Measurements from ENCODE around the gene ERMARD. TPM values are rescaled to one million over a fixed set of nuclear protein-coding genes. Genes with fewer than 3 reads are reported as not detected.

Gene ERMARD
- total RNA-seq, 4 donors from 2014 or later: 12.0 to 30.5 (median 25.2) TPM

- no peak for DNase-seq (ENCODE audit: low spot score in 2 of 2)
- no peak overlapping the region for H3K4me3 ChIP-seq (ENCODE audit: low read depth, poor library complexity, severe bottlenecking)
- intact Hi-C loops (cut with DNase I; ENCODE audit: low total_unique reads): no loop called here
- TF ChIP-seq POLR2A (IDR thresholded peaks at IDR 0.05): no peak
- no peak for TF ChIP-seq CTCF (IDR thresholded peaks at IDR 0.05)
- WGBS, 2 donors: 89 to 93% methylated on average over 12 of the region's 12 CpGs
Measured at GRCh38 chr6:169777896-169778295, 26.5 kb downstream of the ERMARD start.

GRCh38 chr6:169778646-169779045, 27.2 kb downstream of the ERMARD start:
- TF ChIP-seq CTCF (IDR thresholded peaks at IDR 0.05) (no peak), POLR2A (IDR thresholded peaks at IDR 0.05) (no peak)
- intact Hi-C loops (cut with DNase I; ENCODE audit: low total_unique reads): no loop called here

GRCh38 chr6:169779092-169779815, 27.8 kb downstream of the ERMARD start:
- no peak overlapping the region for H3K4me3 ChIP-seq (ENCODE audit: low read depth, poor library complexity, severe bottlenecking)
- intact Hi-C loops (cut with DNase I; ENCODE audit: low total_unique reads): no loop called here
- DNase-seq (ENCODE audit: low spot score in 2 of 2): peak in 1 of 2 donors; percentile 6
- 84 to 87% methylated on average over 8 of the region's 8 CpGs for WGBS, 2 donors
- TF ChIP-seq CTCF (IDR thresholded peaks at IDR 0.05): no peak
- TF ChIP-seq POLR2A (IDR thresholded peaks at IDR 0.05): no peak

More at GRCh38 chr6:169778646-169779045, 27.2 kb downstream of the ERMARD start:
- H3K4me3 ChIP-seq (ENCODE audit: low read depth, poor library complexity, severe bottlenecking): no peak overlapping the region
- DNase-seq (ENCODE audit: low spot score in 2 of 2): no peak
- WGBS, 2 donors: 87 to 89% methylated on average over 12 of the region's 12 CpGs

- no peak for DNase-seq (ENCODE audit: low spot score in 2 of 2)
Measured at GRCh38 chr6:169779896-169780295, 28.5 kb downstream of the ERMARD start.

GRCh38 chr6:169780571-169781091, 29.2 kb downstream of the ERMARD start:
- 91 to 94% methylated on average over 11 of the region's 11 CpGs for WGBS, 2 donors
- TF ChIP-seq POLR2A (IDR thresholded peaks at IDR 0.05) (no peak), CTCF (IDR thresholded peaks at IDR 0.05) (no peak)
- no peak overlapping the region for H3K4me3 ChIP-seq (ENCODE audit: low read depth, poor library complexity, severe bottlenecking)
- no peak for DNase-seq (ENCODE audit: low spot score in 2 of 2)
- intact Hi-C loops (cut with DNase I; ENCODE audit: low total_unique reads): no loop called here

More at GRCh38 chr6:169779896-169780295, 28.5 kb downstream of the ERMARD start:
- TF ChIP-seq POLR2A (IDR thresholded peaks at IDR 0.05): no peak
- no peak for TF ChIP-seq CTCF (IDR thresholded peaks at IDR 0.05)
- 83 to 88% methylated on average over 5 of the region's 5 CpGs for WGBS, 2 donors
- no peak overlapping the region for H3K4me3 ChIP-seq (ENCODE audit: low read depth, poor library complexity, severe bottlenecking)
- intact Hi-C loops (cut with DNase I; ENCODE audit: low total_unique reads): no loop called here

All from lower leg skin (tissue), 4 donors.